HEK293 (cell line): ENCODE data around the gene NIPBL.

ENCODE experiments used
- GLI2 ChIP-seq: fragments of 450-650 bp; formaldehyde crosslinking; IDR thresholded peaks from 2 replicates; pipeline ENCODE4; 2017; ENCODE audit warnings: missing biosample characterization, missing genetic modification characterization, low read depth, borderline replicate concordance
- OVOL3 ChIP-seq: fragments of 450-650 bp; formaldehyde crosslinking; IDR thresholded peaks from 2 replicates; pipeline ENCODE4 v1.5.1; 2016; ENCODE audit warnings: missing biosample characterization, missing genetic modification characterization
- PRDM4 ChIP-seq: fragments of 450-650 bp; formaldehyde crosslinking; IDR thresholded peaks from 2 replicates; pipeline ENCODE4 v1.5.1; 2017; ENCODE audit warnings: missing biosample characterization, missing genetic modification characterization
- YY1 ChIP-seq: fragments of 450-650 bp; formaldehyde crosslinking; IDR thresholded peaks from 2 replicates; pipeline ENCODE4 v1.5.1; 2018; ENCODE audit warnings: missing biosample characterization, missing genetic modification characterization
- ZBTB7A ChIP-seq: fragments of 450-650 bp; formaldehyde crosslinking; IDR thresholded peaks from 2 replicates; pipeline ENCODE4 v1.5.1; 2016; ENCODE audit warnings: low read depth, missing biosample characterization, missing genetic modification characterization
- ZNF112 ChIP-seq: fragments of 450-650 bp; formaldehyde crosslinking; IDR thresholded peaks from 2 replicates; pipeline ENCODE4 v1.5.0; 2017; ENCODE audit warnings: missing biosample characterization, missing genetic modification characterization
- ZNF114 ChIP-seq: fragments of 450-650 bp; formaldehyde crosslinking; IDR thresholded peaks from 2 replicates; pipeline ENCODE4 v1.5.0; 2017; ENCODE audit warnings: missing biosample characterization, missing genetic modification characterization
- ZNF2 ChIP-seq: fragments of 450-650 bp; formaldehyde crosslinking; IDR thresholded peaks from 2 replicates; pipeline ENCODE4 v1.5.1; 2016; ENCODE audit warnings: missing biosample characterization, missing genetic modification characterization
- ZNF335 ChIP-seq: fragments of 450-650 bp; formaldehyde crosslinking; conservative IDR thresholded peaks from 2 replicates; pipeline ENCODE4 v1.5.1; 2016; ENCODE audit warnings: missing biosample characterization, missing genetic modification characterization
- ZNF677 ChIP-seq: fragments of 450-650 bp; IDR thresholded peaks from 2 replicates; pipeline ENCODE4 v1.5.0; 2018; ENCODE audit warnings: missing biosample characterization, mild to moderate bottlenecking, missing genetic modification characterization, moderate library complexity
- TF ChIP-seq, protein P1 (sequence below): fragments of 450-650 bp; formaldehyde crosslinking; IDR thresholded peaks from 2 replicates; pipeline ENCODE4 v1.5.1; 2016; ENCODE audit warnings: missing biosample characterization, missing genetic modification characterization

- TF ChIP-seq, protein P1, sequence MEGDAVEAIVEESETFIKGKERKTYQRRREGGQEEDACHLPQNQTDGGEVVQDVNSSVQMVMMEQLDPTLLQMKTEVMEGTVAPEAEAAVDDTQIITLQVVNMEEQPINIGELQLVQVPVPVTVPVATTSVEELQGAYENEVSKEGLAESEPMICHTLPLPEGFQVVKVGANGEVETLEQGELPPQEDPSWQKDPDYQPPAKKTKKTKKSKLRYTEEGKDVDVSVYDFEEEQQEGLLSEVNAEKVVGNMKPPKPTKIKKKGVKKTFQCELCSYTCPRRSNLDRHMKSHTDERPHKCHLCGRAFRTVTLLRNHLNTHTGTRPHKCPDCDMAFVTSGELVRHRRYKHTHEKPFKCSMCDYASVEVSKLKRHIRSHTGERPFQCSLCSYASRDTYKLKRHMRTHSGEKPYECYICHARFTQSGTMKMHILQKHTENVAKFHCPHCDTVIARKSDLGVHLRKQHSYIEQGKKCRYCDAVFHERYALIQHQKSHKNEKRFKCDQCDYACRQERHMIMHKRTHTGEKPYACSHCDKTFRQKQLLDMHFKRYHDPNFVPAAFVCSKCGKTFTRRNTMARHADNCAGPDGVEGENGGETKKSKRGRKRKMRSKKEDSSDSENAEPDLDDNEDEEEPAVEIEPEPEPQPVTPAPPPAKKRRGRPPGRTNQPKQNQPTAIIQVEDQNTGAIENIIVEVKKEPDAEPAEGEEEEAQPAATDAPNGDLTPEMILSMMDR (tag by site-specific recombination): no peak
- no peak for TF ChIP-seq ZNF114 (tag by site-specific recombination)
- TF ChIP-seq OVOL3 (tag by site-specific recombination): no peak
- TF ChIP-seq ZNF112 (tag by site-specific recombination): no peak
- TF ChIP-seq PRDM4: no peak
- TF ChIP-seq ZNF2 (tag by site-specific recombination): no peak
- TF ChIP-seq ZBTB7A (tag by site-specific recombination): no peak
- TF ChIP-seq ZNF335 (tag by site-specific recombination): no peak
- no peak for TF ChIP-seq GLI2 (tag by site-specific recombination)
- no peak for TF ChIP-seq ZNF677 (tag by site-specific recombination)
- TF ChIP-seq YY1 (tag by site-specific recombination): no peak
These were observed 93.3 kb downstream of the NIPBL start for GRCh38 chr5:36969700-36970395.
